Smooth muscle cell of trachea (primary cell): ENCODE data around the gene CHRNA7. TPM values are rescaled to one million over a fixed set of nuclear protein-coding genes. Genes with fewer than 3 reads are reported as not detected.

ENCODE experiments used
- total RNA-seq: library from RNA; depleted of rRNA; stranded (reverse); fragments of >200 nt; gene quantifications from 2 replicates; pipeline ENCODE4 v1.2.1, GENCODE V29; 2014

CHRNA7 gene
- under 0.01 TPM in 1 of 2 replicates, not detected in the other for total RNA-seq

DNA sequence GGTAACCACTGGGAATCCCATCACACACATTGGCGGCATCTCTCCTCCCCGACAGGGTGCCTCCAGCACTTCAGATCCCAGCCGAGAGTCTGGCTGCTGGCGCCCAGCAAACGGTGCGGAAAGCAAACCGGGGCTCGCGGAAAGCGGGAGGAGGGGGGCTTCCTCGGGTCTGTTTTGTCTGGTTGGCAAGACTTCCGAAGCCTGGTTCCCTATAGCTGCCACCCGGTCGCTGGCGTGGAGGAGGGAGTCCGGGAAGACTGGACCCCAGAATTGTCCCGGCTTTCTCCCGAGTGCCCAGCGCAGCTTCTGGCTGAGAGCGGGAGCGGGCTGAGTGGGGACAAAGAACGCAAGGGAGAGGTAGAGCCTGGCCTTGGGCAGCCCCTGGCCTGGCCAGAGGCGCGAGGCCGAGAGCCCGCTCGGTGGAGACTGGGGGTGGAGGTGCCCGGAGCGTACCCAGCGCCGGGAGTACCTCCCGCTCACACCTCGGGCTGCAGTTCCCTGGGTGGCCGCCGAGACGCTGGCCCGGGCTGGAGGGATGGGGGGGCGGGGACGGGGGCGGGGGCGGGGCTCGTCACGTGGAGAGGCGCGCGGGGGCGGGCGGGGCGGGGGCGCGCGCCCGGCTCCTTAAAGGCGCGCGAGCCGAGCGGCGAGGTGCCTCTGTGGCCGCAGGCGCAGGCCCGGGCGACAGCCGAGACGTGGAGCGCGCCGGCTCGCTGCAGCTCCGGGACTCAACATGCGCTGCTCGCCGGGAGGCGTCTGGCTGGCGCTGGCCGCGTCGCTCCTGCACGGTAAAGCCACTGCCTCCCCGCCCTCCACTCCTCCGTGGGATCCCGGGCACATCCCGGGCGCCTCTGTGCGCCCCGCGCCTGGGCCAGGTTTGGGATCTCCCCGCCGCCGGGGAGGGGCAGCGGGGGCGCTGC, at the start of gene CHRNA7:
TSS of gene CHRNA7 (plus strand) at position 654 of the 920 bp plus-strand sequence. CDS start at position 734, 80 bp downstream.

Other genes with a start within 250 kb of the CHRNA7 start
- 0.50 and 0.58 TPM in 2 replicates for gene OTUD7A, start 159.8 kb upstream of the CHRNA7 start, total RNA-seq